HG03575 (cell line): ENCODE data around the gene GNRH2.
"Not testable (repeated sequence)": the region's sequence is repeated elsewhere in the genome, so short reads cannot be mapped to it uniquely, and the experiment has no call there.

Source experiments
- ATAC-seq: cut with Tn5 transposase; IDR thresholded peaks from one replicate; pipeline ENCODE4 v1.9.1; 2021; ENCODE audit not compliant: unreplicated experiment, insufficient number of reproducible peaks, low FRiP score; ENCODE audit errors: extremely low read depth

GNRH2 gene

GRCh38 chr20:3039426-3039825 is 4.0 kb upstream of the GNRH2 start:
- ATAC-seq, result no peak

- no peak for ATAC-seq
These were observed 3.3 kb upstream of the GNRH2 start for GRCh38 chr20:3040086-3040485.

DNA sequence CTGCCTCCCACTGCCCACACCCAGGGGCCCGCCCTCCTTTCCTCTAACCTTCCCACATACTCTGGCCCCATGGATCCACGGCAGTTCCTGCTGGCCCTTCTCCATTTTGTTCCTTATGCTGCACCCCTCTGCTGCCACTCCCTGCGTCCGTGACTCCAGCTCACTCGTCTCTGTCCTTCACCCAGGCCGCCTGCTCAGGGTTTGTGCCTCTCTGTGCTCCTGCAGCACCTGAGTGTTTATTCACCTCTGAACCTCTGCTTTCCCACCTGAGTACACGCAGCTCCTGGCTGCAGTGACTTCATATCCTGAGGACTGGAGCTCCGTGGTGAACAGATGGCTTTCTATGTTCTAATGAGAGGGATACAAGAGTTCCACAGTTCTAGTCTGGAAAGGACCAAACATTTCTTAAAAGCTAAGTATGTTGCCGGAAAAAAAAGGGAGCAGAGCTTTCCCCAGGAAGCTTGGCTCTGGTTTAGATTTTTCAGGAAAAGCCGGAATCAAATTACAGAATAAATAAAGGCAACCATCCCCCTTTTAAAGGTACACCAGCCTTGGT is 1.5 kb upstream of the GNRH2 start:
- ATAC-seq, result no peak

GRCh38 chr20:3042625-3043024 is 797 bp upstream of the GNRH2 start:
- ATAC-seq, result no peak

DNA sequence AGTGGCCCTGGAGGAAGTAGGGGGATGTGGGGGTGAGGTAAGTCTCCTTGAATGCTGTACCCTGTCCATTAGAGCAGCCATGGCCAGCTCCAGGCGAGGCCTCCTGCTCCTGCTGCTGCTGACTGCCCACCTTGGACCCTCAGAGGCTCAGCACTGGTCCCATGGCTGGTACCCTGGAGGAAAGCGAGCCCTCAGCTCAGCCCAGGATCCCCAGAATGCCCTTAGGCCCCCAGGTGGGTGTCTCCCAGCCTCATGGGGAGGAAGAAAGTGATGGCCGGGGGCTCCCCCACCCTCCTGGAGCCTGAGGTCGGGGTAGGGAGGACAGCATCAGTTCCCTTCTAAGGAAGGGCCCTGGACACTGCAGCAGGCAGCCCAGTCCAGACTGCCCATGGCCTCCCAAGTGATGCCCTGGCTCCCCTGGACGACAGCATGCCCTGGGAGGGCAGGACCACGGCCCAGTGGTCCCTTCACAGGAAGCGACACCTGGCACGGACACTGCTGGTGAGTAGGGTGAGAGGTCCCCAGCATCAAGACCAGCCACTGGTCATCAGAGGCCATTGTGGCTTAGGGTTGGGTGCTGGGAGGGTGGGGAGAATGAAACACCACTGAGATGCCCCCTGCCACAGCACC is 1.0 kb downstream of the GNRH2 start:
- ATAC-seq, result no peak

GRCh38 chr20:3045042-3045815 is 1.8 kb downstream of the GNRH2 start:
- ATAC-seq, result no peak

- peak; percentile 33 for ATAC-seq
These were observed 2.6 kb downstream of the GNRH2 start, which contains the start of gene MRPS26 for GRCh38 chr20:3045816-3046676. Gene MRPS26, plus strand, starts transcription at chr20:3046052. Its CDS starts 17 bp downstream, at chr20:3046069.

GRCh38 chr20:3046677-3047462 is 3.4 kb downstream of the GNRH2 start:
- ATAC-seq, result no peak

- ATAC-seq, result no peak
These were observed 4.3 kb downstream of the GNRH2 start for GRCh38 chr20:3047486-3048419.

DNA sequence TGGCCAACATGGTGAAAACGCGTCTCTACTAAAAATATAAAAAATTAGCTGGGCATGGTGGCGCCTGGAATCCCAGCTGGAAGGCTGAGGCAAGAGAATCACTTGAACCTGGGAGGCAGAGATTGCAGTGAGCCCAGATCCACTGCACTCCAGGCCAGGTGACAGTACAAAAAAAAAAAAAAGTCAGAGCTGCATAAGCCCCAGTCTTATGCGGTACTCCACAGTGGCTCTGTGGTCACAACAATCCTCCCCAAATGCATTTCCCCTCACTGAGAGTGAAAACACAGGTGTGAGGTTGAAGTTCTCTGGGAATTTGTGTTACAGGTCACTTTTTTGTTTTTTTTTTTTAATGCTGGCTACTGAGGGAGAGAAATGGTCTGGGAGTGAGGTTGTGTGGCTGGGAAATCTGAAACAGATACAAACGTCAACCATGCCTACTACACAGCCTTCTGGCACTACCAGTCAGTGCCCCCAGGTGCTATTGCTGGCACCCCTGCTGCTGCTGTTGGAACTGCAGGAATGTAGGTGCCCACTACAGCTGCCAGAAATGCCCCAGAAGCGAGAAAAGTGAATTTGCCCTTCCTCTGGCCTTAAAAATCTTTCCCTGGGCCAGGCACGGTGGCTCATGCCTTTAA is 8.1 kb downstream of the GNRH2 start:
- ATAC-seq, result no peak

DNA sequence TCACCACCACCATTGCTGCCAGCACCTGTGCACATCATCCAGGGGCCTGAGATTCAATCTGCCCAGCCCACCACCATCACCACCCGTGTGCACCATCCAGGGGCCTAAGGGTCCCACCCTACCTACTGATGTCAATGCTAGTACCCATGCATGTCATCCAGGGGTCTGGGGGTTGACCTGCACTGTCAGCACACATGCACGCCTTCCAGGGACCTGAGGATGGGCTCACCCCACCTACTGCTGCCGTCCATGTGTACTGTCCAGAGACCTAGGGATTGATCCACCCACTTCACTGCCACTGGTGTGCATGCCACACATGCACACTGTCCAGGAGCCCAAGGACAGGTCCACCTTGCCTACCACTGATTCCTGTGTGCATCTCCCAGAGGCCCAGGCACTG is 16.1 kb downstream of the GNRH2 start:
- no peak for ATAC-seq

DNA sequence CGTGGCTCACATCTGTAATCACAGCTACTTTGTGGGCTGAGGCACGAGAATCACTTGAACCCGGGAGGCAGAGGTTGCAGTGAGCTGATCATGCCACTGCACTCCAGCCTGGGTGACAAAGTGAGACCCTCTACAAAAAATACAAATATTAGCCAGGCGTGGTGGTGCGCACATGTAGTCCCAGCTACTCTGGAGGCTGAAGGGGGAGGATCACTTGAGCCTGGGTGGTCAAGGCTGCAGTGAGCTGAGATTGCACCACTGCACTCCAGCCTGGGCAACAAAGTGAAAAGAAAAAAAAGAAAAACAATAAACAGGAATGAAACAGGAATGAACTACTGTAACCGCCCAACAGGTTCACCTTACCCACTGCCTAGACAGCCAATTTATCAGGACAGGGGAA is 20.7 kb downstream of the GNRH2 start:
- not testable (repeated sequence) for ATAC-seq

DNA sequence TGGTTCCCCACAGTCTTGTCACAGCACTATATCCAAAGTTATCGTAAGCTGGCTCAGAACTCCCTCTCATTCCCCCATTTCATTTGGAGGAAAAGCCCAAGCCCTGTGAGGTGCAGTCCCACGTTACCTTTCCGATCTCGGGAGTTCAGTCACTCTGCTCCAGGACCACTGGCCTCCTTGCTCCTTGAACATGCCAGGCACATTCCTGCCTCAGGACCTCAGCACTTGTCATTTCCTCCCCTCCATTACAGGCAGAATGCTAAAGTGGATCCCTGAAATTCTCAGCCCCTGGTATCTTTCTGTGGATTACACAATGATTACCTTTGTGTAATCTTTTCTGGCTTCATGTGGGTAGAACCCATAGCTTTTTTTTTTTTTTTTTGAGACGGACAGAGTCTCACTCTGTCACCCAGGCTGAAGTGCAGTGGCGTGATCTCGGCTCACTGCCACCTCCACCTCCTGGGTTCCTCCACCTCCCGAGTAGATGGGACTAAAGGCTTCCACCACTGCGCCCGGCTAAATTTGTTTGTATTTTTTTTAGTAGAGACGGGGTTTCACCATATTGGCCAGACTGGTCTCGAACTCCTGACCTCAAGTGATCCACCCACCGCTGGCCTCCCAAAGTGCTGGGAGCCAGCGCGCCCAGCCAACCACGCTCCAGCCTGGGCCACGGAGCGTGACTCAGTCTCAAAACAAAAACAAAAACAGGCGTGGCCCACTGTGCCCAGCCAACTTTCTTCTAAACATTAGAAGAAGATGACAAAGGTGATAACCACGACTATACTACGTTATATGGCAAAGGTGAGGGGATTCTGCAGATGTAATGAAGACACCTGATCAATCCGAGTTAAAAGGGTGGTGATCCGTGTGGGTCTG is 24.0 kb downstream of the GNRH2 start:
- ATAC-seq, result no peak

- ATAC-seq, result no peak
These were observed 24.7 kb downstream of the GNRH2 start for GRCh38 chr20:3068075-3068474.

DNA sequence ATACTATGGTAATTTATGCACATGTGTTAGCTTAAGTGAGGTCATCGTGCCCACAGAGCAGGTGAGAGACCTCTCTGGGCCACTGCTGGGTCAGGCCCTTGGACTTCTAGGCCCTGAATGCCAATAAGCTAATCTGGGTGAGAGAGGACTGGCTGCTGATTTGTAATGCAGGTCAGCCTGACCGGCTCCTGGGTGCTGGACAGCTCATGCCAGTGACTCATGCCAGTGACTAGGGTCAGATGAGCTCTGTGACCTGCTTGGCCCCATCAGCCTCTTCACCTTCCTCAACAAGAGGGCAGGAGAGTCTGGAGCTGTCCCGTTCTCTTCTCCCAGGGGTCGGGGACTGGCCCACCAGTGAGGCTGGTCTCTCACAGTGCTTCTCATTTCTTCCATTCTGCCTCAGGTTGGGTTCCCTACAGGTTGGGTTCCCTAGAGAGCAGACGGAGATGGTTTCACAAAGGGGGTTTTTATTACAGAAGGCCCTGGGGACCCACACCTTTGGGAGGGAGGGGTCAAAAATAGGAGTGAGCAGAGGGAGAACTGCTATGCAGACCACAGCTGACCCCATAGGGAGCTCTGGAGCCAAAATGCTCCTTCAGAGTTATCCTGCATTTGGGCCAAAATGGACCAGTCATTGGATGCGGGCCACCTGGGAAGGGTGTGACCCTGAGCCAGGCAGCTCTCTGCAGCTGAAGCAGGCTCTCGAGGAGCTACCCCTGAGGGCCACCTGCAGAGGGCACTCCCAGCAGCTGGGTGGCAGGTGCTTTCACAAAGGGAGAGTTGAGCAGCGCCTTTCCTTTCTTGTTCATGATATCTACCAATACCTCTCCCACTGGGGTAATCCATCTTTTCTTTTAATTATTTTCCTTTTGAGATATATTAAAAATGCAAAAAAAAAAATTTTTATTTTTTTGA is 25.8 kb downstream of the GNRH2 start:
- no peak for ATAC-seq
